HEK293T (cell line): ENCODE data around the gene GPR63.

Experiments used
- FOXA1 ChIP-seq: fragments of 450-650 bp; IDR thresholded peaks from 2 replicates; pipeline ENCODE4 v1.6.1; 2016; ENCODE audit warnings: mild to moderate bottlenecking
- NFRKB ChIP-seq: fragments of 450-650 bp; IDR thresholded peaks from 2 replicates; pipeline ENCODE4 v1.6.1; 2016; ENCODE audit warnings: mild to moderate bottlenecking, moderate library complexity
- SUZ12 ChIP-seq: fragments of 450-650 bp; IDR thresholded peaks from 2 replicates; pipeline ENCODE4 v1.6.1; 2016; ENCODE audit warnings: mild to moderate bottlenecking

GRCh38 chr6:96864216-96865054 lies 27.2 kb upstream of the GPR63 start:
- TF ChIP-seq SUZ12: no peak
- no peak for TF ChIP-seq NFRKB
- TF ChIP-seq FOXA1: no peak
